HEK293 (cell line): ENCODE results near the gene TSPAN14.

ENCODE experiments used
- PRDM2 ChIP-seq: fragments of 450-650 bp; formaldehyde crosslinking; IDR thresholded peaks from 2 replicates; pipeline ENCODE4 v1.5.1; 2016; ENCODE audit warnings: missing biosample characterization, missing genetic modification characterization, borderline replicate concordance
- SCRT1 ChIP-seq: fragments of 450-650 bp; formaldehyde crosslinking; IDR thresholded peaks from 2 replicates; pipeline ENCODE4 v1.5.1; 2016; ENCODE audit warnings: missing biosample characterization, missing genetic modification characterization, borderline replicate concordance
- ZBTB20 ChIP-seq: fragments of 450-650 bp; formaldehyde crosslinking; IDR thresholded peaks from 2 replicates; pipeline ENCODE4 v1.5.1; 2016; ENCODE audit warnings: missing biosample characterization, missing genetic modification characterization
- ZNF23 ChIP-seq: fragments of 450-650 bp; formaldehyde crosslinking; IDR thresholded peaks from 2 replicates; pipeline ENCODE4 v1.5.1; 2016; ENCODE audit warnings: missing biosample characterization, missing genetic modification characterization, borderline replicate concordance
- ZNF311 ChIP-seq: fragments of 450-650 bp; formaldehyde crosslinking; IDR thresholded peaks from 2 replicates; pipeline ENCODE4 v1.5.1; 2017; ENCODE audit warnings: missing biosample characterization, missing genetic modification characterization, borderline replicate concordance
- ZNF560 ChIP-seq: fragments of 450-650 bp; formaldehyde crosslinking; IDR thresholded peaks from 2 replicates; pipeline ENCODE4 v1.5.1; 2017; ENCODE audit warnings: missing biosample characterization, missing genetic modification characterization, borderline replicate concordance
- TF ChIP-seq, protein P1 (sequence below): fragments of 450-650 bp; formaldehyde crosslinking; IDR thresholded peaks from 2 replicates; pipeline ENCODE4 v1.5.1; 2016; ENCODE audit warnings: missing biosample characterization, missing genetic modification characterization
- TF ChIP-seq, protein P2 (sequence below): fragments of 450-650 bp; formaldehyde crosslinking; IDR thresholded peaks from 2 replicates; pipeline ENCODE4 v1.5.1; 2017; ENCODE audit warnings: missing biosample characterization, missing genetic modification characterization
- TF ChIP-seq, protein P3 (sequence below): fragments of 450-650 bp; formaldehyde crosslinking; IDR thresholded peaks from 2 replicates; pipeline ENCODE4 v1.5.1; 2016; ENCODE audit warnings: missing biosample characterization, missing genetic modification characterization, borderline replicate concordance
- TF ChIP-seq, protein P4 (sequence below): fragments of 450-650 bp; formaldehyde crosslinking; IDR thresholded peaks from 2 replicates; pipeline ENCODE4 v1.5.1; 2016; ENCODE audit warnings: missing biosample characterization, missing genetic modification characterization

TSPAN14 gene

GRCh38 chr10:80537736-80538480, 83.8 kb downstream of the TSPAN14 start, which contains the start of gene SH2D4B (continued):
- TF ChIP-seq, protein P1, sequence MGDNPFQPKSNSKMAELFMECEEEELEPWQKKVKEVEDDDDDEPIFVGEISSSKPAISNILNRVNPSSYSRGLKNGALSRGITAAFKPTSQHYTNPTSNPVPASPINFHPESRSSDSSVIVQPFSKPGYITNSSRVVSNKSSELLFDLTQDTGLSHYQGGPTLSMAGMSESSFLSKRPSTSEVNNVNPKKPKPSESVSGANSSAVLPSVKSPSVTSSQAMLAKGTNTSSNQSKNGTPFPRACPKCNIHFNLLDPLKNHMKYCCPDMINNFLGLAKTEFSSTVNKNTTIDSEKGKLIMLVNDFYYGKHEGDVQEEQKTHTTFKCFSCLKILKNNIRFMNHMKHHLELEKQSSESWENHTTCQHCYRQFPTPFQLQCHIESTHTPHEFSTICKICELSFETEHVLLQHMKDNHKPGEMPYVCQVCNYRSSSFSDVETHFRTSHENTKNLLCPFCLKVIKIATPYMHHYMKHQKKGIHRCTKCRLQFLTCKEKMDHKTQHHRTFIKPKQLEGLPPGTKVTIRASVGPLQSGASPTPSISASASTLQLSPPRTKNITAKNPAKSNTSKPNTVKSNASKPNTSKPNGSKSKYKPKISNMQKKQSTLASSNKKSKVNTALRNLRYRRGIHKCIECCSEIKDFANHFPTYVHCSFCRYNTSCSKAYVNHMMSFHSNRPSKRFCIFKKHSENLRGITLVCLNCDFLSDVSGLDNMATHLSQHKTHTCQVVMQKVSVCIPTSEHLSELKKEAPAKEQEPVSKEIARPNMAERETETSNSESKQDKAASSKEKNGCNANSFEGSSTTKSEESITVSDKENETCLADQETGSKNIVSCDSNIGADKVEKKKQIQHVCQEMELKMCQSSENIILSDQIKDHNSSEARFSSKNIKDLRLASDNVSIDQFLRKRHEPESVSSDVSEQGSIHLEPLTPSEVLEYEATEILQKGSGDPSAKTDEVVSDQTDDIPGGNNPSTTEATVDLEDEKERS (tag by site-specific recombination), result no peak
- TF ChIP-seq, protein P2, sequence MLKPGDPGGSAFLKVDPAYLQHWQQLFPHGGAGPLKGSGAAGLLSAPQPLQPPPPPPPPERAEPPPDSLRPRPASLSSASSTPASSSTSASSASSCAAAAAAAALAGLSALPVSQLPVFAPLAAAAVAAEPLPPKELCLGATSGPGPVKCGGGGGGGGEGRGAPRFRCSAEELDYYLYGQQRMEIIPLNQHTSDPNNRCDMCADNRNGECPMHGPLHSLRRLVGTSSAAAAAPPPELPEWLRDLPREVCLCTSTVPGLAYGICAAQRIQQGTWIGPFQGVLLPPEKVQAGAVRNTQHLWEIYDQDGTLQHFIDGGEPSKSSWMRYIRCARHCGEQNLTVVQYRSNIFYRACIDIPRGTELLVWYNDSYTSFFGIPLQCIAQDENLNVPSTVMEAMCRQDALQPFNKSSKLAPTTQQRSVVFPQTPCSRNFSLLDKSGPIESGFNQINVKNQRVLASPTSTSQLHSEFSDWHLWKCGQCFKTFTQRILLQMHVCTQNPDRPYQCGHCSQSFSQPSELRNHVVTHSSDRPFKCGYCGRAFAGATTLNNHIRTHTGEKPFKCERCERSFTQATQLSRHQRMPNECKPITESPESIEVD, result no peak
- no peak for TF ChIP-seq ZBTB20 (tag by site-specific recombination)
- TF ChIP-seq PRDM2 (tag by site-specific recombination), result no peak
- TF ChIP-seq, protein P3, sequence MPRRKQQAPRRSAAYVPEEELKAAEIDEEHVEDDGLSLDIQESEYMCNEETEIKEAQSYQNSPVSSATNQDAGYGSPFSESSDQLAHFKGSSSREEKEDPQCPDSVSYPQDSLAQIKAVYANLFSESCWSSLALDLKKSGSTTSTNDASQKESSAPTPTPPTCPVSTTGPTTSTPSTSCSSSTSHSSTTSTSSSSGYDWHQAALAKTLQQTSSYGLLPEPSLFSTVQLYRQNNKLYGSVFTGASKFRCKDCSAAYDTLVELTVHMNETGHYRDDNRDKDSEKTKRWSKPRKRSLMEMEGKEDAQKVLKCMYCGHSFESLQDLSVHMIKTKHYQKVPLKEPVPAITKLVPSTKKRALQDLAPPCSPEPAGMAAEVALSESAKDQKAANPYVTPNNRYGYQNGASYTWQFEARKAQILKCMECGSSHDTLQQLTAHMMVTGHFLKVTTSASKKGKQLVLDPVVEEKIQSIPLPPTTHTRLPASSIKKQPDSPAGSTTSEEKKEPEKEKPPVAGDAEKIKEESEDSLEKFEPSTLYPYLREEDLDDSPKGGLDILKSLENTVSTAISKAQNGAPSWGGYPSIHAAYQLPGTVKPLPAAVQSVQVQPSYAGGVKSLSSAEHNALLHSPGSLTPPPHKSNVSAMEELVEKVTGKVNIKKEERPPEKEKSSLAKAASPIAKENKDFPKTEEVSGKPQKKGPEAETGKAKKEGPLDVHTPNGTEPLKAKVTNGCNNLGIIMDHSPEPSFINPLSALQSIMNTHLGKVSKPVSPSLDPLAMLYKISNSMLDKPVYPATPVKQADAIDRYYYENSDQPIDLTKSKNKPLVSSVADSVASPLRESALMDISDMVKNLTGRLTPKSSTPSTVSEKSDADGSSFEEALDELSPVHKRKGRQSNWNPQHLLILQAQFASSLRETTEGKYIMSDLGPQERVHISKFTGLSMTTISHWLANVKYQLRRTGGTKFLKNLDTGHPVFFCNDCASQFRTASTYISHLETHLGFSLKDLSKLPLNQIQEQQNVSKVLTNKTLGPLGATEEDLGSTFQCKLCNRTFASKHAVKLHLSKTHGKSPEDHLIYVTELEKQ (tag by site-specific recombination), result no peak
- TF ChIP-seq, protein P4, sequence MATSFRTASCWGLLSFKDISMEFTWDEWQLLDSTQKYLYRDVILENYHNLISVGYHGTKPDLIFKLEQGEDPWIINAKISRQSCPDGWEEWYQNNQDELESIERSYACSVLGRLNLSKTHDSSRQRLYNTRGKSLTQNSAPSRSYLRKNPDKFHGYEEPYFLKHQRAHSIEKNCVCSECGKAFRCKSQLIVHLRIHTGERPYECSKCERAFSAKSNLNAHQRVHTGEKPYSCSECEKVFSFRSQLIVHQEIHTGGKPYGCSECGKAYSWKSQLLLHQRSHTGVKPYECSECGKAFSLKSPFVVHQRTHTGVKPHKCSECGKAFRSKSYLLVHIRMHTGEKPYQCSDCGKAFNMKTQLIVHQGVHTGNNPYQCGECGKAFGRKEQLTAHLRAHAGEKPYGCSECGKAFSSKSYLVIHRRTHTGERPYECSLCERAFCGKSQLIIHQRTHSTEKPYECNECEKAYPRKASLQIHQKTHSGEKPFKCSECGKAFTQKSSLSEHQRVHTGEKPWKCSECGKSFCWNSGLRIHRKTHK (tag by site-specific recombination), result no peak
- no peak for TF ChIP-seq ZNF23 (tag by site-specific recombination)
- TF ChIP-seq SCRT1 (tag by site-specific recombination), result no peak
- TF ChIP-seq ZNF560 (tag by site-specific recombination), result no peak
- TF ChIP-seq ZNF311 (tag by site-specific recombination), result no peak
- TF ChIP-seq, all 188 proteins: peak for 0
